ENCODE data around the gene MARK3. TPM values are rescaled to one million over a fixed set of nuclear protein-coding genes. Genes with fewer than 3 reads are reported as not detected.

Gene MARK3
- total RNA-seq, 1 experiment from 2014 or later: 78.0 TPM

- Mint-ChIP-seq H3K9me3 (ENCODE audit: unreplicated experiment) (no peaks in the 10 kb centered on the region), H3K27me3 (ENCODE audit: insufficient read depth, unreplicated experiment) (no peaks in the 10 kb centered on the region), H3K4me1 (ENCODE audit: low read depth, unreplicated experiment) (peaks cover 6% of the 10 kb centered on the region), H3K4me3 (ENCODE audit: unreplicated experiment) (no peak overlapping the region), H3K27ac (ENCODE audit: unreplicated experiment) (no peak overlapping the region), H3K36me3 (ENCODE audit: insufficient read depth, unreplicated experiment) (no peaks in the 10 kb centered on the region)
- DNase-seq: peak in 1 of 2 experiments; percentile 43
- no peaks in the 10 kb centered on the region for H3K36me3 ChIP-seq (ENCODE audit: control insufficient read depth, insufficient read depth, low read length)
- intact Hi-C loops (cut with micrococcal nuclease; ENCODE audit: unreplicated experiment): loop anchor here (5.0 kb wide), 1 partner anchor 99 kb away; no protein-coding TSS in a partner anchor
- CTCF ChIA-PET: interaction anchor here (1.0 to 1.1 kb wide), 2 partner anchors 57 to 286 kb away, joined by 3 to 4 read pairs; partner anchors contain the start of gene EIF5
- POLR2A ChIA-PET: interaction anchor here (0.7 kb wide), 1 partner anchor 51 kb away, joined by 5 read pairs; no protein-coding TSS in a partner anchor
- BruUV-seq (replicated peaks): no TSS peak
- no peaks in the 10 kb centered on the region for H3K9me3 ChIP-seq
- H3K4me1 ChIP-seq: peaks cover 12% of the 10 kb centered on the region; the same call in 1 of the 2 replicates
- TF ChIP-seq CTCF (IDR thresholded peaks at IDR 0.05; ENCODE audit: insufficient read depth in 1 of 2, low read depth in 1 of 2, low read length in 1 of 2, severe bottlenecking in 1 of 2, unreplicated experiment in 1 of 2): peak; percentile 70 to 75
- H3K4me3 ChIP-seq (ENCODE audit: low read depth, low read length): no peak overlapping the region
- H3K27me3 ChIP-seq (replicated peaks; ENCODE audit: control insufficient read depth, insufficient read depth, low read length): no peaks in the 10 kb centered on the region
These were observed 5.8 kb downstream of the MARK3 start for GRCh38 chr14:103391048-103391447.

- DNase-seq: no peak
- Mint-ChIP-seq H3K27ac (ENCODE audit: unreplicated experiment) (no peak overlapping the region), H3K4me3 (ENCODE audit: unreplicated experiment) (no peak overlapping the region), H3K27me3 (ENCODE audit: insufficient read depth, unreplicated experiment) (no peaks in the 10 kb centered on the region), H3K36me3 (ENCODE audit: insufficient read depth, unreplicated experiment) (no peaks in the 10 kb centered on the region), H3K9me3 (ENCODE audit: unreplicated experiment) (no peaks in the 10 kb centered on the region), H3K4me1 (ENCODE audit: low read depth, unreplicated experiment) (peaks cover 2% of the 10 kb centered on the region)
- H3K27me3 ChIP-seq (replicated peaks; ENCODE audit: control insufficient read depth, insufficient read depth, low read length): no peaks in the 10 kb centered on the region
- intact Hi-C loops (cut with micrococcal nuclease; ENCODE audit: unreplicated experiment): loop anchor here (5.0 kb wide), 1 partner anchor 100 kb away; no protein-coding TSS in a partner anchor
- no peaks in the 10 kb centered on the region for H3K9me3 ChIP-seq
- POLR2A ChIA-PET: no interaction called here
- H3K4me1 ChIP-seq: peaks cover 12% of the 10 kb centered on the region; the same call in 1 of the 2 replicates
- CTCF ChIA-PET: interaction anchor here (0.6 kb wide), 1 partner anchor 753 kb away, joined by 4 read pairs; no protein-coding TSS in a partner anchor
- no peaks in the 10 kb centered on the region for H3K36me3 ChIP-seq (ENCODE audit: control insufficient read depth, insufficient read depth, low read length)
- no peak overlapping the region for H3K4me3 ChIP-seq (ENCODE audit: low read depth, low read length)
- no TSS peak for BruUV-seq (replicated peaks)
- TF ChIP-seq CTCF (IDR thresholded peaks at IDR 0.05; ENCODE audit: insufficient read depth in 1 of 2, low read depth in 1 of 2, low read length in 1 of 2, severe bottlenecking in 1 of 2, unreplicated experiment in 1 of 2): no peak
These were observed 6.9 kb downstream of the MARK3 start for GRCh38 chr14:103392106-103392505.

GRCh38 chr14:103392572-103392971 is 7.4 kb downstream of the MARK3 start:
- H3K4me1 Mint-ChIP-seq (ENCODE audit: low read depth, unreplicated experiment): no peaks in the 10 kb centered on the region
- Histone ChIP-seq H3K9me3 (no peaks in the 10 kb centered on the region), H3K27me3 (replicated peaks; ENCODE audit: control insufficient read depth, insufficient read depth, low read length) (no peaks in the 10 kb centered on the region), H3K4me3 (ENCODE audit: low read depth, low read length) (no peak overlapping the region), H3K36me3 (ENCODE audit: control insufficient read depth, insufficient read depth, low read length) (no peaks in the 10 kb centered on the region), H3K4me1 (peaks cover 12% of the 10 kb centered on the region; the same call in 1 of the 2 replicates)
- no peaks in the 10 kb centered on the region for H3K36me3 Mint-ChIP-seq (ENCODE audit: insufficient read depth, unreplicated experiment)
- CTCF ChIA-PET: interaction anchor here (0.6 kb wide), 1 partner anchor 754 kb away, joined by 4 read pairs; no protein-coding TSS in a partner anchor
- POLR2A ChIA-PET: no interaction called here
- TF ChIP-seq CTCF (IDR thresholded peaks at IDR 0.05; ENCODE audit: insufficient read depth in 1 of 2, low read depth in 1 of 2, low read length in 1 of 2, severe bottlenecking in 1 of 2, unreplicated experiment in 1 of 2): no peak
- no peaks in the 10 kb centered on the region for H3K9me3 Mint-ChIP-seq (ENCODE audit: unreplicated experiment)
- DNase-seq: no peak
- H3K4me3 Mint-ChIP-seq (ENCODE audit: unreplicated experiment): no peak overlapping the region
- no TSS peak for BruUV-seq (replicated peaks)
- no peaks in the 10 kb centered on the region for H3K27me3 Mint-ChIP-seq (ENCODE audit: insufficient read depth, unreplicated experiment)
- H3K27ac Mint-ChIP-seq (ENCODE audit: unreplicated experiment): no peak overlapping the region
- intact Hi-C loops (cut with micrococcal nuclease; ENCODE audit: unreplicated experiment): loop anchor here (5.0 kb wide), 1 partner anchor 100 kb away; no protein-coding TSS in a partner anchor

Data from Caco-2 (cell line).